CD4-positive, alpha-beta T cell treated with Interferon gamma for 1 hour (primary cell): Measurements from ENCODE around the gene ZNF19.

ENCODE experiments used
- DNase-seq: peaks from one replicate; pipeline ENCODE4 v3.0.0-alpha.2; 2020

The ZNF19 gene

DNA sequence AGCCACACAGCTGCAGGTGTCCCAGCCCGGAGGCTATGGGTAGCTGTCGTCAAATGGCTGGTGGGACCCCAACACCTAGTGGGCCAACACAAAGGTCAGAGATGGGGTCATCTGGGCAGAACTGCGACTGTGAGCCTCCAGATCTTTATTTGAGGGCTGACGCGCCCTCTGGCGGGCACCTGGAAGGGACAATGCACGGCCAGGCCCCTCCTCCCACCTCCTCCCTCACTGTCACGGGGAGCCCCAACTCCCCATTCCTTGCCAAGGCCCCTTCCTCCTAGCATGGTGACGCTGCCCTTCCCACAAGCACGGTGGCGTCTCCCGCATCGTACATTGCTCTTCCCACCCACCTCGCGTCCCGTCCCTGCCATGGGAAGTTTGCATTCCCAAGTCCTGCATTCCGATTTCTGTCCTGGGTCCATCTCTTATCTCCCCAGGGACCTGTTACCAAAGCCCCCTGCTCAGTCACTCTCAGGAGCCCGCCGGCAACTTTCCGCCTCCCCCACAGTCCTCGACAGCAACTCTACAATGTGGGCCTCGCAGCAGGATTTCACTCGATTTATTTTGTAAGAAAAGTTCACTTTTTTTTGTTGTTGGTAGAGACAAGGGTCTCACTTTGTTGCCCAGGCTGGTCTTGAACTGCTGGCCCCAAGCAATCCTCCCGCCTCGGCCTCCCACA is 48.3 kb downstream of the ZNF19 start:
- no peak for DNase-seq

DNA sequence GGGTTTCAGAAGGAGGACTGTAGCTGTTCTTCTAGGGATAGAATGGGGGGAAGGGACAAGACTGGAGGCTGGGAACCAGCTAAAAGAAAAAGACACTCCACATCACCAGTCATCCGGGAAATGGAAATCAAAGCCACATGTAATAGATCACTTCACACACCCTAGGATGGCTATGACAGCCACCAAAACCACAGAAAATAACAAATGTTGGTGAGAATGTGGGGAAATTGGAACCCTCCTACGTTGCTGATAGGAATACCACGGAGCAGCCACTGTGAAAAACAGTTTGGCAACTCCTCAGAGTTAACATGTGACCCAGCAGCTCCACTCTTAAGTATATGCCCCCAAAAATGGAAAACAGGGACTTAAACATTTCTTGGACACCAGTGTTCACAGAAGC is 49.6 kb downstream of the ZNF19 start:
- DNase-seq: no peak

DNA sequence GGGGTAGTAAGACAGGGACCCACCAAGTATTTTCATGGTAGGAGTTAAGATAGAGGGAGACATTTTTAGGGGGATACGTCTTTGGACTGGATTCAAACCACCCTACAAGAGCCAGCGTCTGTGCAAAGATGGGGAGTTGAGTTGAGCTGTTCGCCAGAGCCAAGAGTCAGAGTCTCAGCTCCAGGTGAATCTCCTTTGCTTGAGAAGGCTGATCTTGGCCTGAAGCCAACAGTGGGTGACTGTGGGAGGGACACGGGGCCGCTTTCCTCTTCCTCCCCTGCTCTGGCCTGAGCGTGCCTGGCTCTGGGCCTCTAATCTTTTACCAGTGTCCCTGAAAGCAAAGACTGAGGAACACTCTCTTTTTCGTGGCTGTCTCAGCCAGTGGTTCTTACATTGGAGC is 52.7 kb downstream of the ZNF19 start:
- no peak for DNase-seq

DNA sequence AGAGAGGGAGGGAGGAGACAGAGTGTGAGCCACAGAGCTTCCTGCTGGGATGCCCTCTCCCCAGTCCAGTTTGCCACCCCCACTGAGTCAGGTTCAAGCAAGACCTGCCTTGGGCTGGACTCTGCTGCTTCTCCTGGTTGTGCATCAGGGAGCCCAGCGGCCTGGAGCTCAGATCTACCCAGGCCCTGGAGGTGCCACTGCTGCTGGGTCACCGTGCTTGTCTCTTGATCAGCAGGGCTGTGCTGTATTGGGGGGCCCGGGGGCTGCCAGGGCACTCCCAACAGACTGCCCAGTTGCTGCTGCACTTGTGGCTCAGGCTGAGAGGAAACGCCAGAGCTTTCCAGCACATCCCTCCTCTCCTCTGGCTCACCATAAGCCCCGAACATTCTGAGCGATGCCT is 56.2 kb downstream of the ZNF19 start:
- DNase-seq: no peak

DNA sequence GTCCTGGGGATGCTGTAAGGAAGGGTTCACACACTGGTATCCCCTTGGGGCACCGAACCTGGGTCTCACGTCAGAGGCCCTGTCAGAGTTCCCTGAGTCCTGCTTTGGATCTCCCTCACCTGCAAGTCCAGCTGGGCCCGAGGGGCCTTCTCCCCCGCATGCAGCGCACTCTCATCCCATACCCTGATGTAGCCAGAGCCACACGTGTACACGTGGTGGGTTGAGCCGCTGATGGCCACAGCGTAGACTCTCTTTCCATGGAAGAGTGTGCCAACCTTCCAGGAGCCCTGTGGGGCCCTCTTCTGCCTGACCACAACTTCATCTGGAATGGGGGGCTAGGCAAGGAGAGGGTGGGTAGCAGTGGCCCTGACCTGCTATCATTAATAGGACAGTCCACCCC is 57.1 kb downstream of the ZNF19 start:
- no peak for DNase-seq

DNA sequence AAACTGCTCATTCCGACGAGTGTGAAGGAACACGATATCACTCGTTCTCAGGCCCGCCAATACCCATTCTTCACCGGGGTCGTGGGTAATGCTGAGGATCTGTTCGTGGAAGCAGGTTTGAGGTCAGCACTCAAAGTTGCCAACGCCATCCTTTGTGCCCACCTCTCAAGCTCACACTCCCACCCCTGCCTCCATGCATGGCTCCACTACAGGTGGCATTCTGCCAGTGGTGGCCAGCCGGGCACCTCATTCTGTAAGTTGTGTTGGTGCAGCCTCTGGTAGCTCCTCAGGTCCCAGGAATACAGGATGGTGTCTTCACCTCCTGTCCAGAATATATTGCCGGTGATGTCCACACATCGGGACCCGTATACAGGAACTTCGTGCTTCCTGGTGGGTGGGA is 57.9 kb downstream of the ZNF19 start:
- DNase-seq: no peak

DNA sequence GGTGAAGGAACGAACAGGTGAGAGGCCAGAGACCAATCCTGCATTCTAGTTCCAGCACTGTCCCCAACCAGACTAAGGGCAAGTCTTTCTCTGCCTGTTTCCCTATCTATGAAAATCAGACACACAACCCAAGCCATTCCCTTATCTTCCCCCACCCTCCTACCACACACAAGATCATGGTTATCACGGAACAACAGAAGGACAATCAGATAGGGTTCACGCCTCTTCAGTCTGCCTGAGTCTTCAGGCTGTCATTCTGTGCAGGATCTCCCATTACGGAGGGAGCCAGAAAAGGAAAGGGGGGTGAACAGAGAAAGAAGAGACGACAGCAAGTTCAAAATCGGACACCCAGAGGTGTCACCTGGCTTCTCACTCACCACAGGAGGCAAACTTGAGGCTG is 58.4 kb downstream of the ZNF19 start:
- DNase-seq: no peak

DNA sequence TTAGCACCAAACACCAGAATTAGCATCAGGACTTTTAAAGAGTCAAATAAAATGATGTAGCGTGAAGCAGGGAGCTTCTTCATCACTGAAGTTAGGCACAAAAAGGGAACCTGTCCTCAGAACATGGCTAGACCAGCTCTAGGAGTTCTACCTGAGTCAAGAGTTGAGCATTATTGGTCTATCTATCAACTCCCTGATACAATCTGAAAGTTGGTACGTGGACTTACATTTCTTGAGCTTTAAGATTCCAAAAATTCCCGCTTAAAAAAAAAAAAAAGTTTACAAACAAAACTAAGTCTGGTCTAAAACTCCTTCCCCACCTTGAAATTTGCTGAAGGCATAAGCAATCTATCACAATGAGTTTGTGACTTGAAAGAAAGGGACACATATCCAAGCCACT is 59.5 kb downstream of the ZNF19 start:
- DNase-seq: no peak

DNA sequence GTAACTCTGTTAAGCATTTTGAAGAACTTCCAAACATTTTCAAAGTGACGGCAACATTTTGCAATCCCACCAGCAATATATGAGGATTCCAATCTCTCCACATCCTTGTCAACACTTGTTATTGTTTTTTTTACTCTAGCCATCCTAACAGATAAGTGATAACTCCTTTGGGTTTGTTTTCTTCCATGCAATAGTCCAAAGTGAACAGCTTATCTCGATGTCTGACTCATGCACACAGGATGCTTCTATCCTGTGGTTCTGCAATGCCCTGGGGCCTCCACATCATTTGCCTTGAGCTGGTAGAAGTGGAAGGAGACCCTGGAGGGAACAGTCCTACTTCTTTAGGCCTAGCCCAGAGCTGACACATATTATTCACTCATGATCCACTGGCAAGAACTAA is 60.2 kb downstream of the ZNF19 start:
- DNase-seq: no peak

DNA sequence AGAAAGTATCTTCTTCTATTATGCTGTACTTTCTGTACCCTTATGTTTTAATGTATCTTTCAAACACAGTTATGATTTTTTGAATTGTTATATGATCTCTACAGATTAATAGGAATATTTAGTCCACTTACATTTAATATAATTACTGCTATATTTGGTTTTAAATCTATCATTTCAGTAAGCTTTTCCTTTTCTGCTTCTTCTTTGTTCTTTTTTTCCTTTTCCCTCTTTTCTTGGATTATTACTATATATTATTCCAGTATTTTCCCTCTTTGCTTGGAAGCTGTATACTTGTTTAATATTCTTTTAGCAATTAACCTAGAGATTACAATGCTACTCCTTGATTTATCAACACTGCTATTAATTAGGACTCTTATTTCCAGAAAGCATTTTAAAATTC is 60.7 kb downstream of the ZNF19 start:
- no peak for DNase-seq

DNA sequence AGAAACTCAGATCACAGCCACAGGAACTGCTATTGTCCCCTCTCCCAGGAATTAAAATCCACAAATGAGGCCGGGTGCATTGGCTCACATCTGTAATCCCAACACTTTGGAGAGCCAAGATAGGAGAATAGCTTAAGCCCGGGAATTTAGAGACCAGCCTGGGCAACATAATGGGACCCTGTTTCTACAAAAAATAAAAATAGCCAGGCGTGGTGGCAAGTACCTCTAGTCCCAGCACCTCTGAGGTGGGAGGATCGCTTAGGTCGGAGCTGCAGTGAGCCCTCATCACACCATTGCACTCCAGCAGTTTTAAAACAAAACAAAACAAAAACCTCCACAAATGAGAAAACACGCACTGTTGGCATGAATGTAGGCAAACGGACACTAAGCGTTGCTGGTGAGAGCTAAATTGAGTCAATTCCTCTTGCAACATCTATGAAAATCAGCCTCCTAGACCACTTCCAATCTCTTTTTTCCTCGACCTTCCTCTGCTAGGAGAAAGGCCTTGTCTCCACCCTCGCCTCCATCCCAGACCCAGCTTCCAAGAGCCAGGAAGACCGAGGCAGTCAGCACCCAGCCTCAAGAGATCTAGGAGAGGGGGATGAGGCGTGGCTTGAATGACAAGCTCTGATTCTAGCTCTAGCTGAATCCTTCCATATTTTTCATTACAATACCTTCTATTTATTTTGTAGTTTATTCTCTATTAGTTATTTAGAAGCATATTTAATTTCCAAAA is 62.1 kb downstream of the ZNF19 start:
- no peak for DNase-seq

DNA sequence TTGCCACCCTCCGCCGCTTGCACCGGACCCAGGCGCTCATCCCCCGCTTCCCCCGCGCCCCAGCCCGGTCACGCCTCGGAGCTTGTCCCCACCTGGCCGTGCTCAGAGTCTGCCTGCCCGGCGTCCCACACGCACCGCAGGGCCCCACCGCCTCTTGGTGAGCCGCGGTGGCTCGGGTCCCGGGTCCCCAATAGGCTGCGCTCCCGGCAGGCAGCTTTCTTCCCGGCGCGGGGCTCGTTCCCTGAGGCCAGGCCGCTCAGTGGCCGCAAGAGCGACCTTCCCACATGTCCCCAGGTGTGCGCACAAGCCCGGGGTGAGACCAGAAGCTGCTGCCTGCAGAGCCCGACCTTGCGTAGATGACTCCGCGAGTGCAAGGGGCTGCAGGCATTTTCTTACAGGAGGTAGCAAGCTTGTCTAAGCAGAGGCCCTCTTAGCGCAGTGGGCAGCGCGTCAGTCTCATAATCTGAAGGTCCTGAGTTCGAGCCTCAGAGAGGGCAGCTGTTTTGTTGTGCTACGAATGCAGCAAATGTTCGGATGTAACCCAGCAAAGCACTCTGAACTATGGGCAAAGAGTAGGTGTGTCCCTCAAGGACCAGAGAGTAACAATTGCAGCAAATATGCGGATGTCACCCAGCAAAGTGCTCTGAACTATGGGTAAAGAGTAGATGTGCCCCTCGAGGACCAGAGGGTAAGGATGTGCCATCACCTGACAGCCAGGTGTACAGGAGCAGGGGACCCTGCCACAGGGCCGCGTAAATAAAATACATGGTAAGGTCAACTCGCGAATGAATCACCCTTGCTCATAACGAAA is 62.9 kb downstream of the ZNF19 start:
- no peak for DNase-seq

DNA sequence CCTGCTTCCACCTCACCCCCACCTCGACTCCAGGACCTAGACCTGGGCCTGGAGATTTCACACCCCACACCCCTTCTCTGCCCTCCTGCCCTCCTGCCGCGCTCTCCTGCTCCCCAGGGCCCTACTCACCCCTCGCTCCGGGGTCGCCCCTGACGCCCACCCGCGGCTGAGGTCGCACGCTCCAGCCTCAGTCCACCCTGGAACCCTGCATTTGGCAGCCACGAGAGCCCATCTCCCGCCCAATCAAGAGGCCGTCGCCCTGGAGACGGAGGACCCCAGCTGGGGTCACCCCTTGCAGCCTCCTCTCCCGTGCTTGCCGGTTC is 63.4 kb downstream of the ZNF19 start:
- DNase-seq: no peak

DNA sequence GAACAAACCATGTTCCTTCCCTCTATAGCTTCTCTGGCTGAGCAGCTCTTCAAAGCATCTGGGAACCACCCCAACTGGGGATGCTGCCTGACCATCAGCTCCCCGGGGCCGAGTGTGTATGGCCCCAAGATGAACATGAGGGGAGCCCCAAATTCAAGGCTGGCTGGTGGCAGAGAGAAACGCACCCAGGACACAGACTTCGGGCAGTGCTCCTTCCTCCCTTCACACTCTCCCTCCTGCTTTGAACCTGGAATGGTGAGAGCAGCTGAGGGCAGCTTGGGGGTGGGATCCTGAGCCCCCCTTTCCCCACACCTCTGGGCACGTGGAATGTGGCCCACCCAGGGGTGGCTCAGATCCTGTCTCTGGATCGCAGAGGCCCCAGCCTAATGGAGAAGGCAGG is 64.5 kb downstream of the ZNF19 start:
- no peak for DNase-seq

DNA sequence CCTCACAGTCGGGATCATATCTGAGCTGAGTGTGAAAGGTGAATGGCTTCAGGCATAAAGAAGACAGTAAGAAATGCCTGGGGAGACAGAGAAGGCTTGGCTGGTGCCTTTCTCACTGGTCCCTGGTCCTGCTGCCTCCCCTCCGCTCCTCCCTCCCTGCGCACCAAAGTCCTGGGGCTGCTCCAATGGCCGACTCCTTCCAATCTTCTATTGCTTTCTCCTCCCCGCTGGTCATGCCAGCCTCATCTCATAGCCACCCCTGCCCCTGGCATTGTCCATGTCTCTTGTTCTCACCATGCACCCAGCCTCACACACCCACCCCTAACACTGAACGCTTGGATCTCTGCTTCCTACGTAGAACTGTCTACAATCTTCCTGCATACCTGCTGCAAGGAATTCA is 65.3 kb downstream of the ZNF19 start:
- no peak for DNase-seq
